Measurements from ENCODE around the gene DIP2C.

The DIP2C gene

DNA sequence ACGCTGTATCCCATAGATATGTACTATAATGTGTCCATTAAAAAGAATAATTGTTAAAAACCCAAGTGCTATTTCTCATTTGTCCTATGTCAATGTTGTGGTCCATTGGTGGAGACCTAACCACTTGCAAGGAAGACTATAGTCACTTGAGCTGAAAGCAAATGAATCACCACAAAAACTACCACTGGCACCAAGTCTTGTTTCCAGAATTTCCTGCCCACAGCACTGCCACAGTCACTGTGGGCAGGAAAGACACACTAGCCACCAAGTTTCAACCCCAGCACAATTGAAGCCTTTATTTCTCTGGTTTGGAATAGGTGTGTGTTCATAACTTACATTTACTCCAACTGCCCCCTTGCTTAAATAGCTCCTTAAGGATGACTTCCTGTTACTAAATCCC, 12.4 kb downstream of the DIP2C start:
- no peak for DNase-seq

- DNase-seq, result no peak
Measured at GRCh38 chr10:676178-676577, 13.3 kb downstream of the DIP2C start.

DNA sequence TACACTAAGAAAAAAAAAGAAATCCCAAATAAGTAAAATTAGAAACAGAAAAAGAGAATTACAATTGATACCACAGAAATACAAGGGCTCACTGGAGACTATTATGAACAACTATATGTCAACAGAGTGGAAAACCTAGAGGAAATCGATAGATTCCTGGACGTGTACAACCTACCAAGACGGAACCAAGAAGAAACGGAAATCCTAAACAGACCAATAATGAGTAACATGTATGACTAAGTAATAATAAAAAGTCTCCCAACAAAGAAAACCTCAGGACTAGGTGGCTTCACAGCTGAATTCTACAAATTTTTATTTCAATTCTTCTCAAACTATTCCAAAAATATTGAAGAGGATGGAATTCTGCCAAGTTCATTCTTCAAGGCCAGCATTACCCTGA, 13.9 kb downstream of the DIP2C start:
- DNase-seq, result no peak

GRCh38 chr10:673492-673891, 16.0 kb downstream of the DIP2C start:
- no peak for DNase-seq

- no peak for DNase-seq
Measured at GRCh38 chr10:672992-673391, 16.5 kb downstream of the DIP2C start.

- no peak for DNase-seq
Measured at GRCh38 chr10:672203-672602, 17.3 kb downstream of the DIP2C start.

DNA sequence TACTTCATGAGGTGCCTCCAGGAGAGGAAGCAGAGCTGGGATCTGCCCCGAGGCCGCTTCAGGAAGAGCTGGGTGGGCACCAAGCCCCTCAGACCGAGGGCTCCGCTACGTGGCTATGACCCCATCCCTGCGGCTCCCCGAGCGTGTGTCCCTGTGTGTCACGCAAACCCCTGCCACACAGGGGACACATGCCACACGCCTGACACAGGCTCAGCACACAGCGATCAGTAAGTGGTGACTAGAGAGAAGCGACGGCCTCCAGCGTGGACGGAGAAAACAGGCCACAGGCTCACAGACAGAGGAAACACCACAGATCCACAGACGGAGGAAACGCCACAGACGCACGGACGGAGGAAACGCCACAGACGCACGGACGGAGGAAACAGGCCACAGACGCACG, 18.5 kb downstream of the DIP2C start:
- no peak for DNase-seq

DNA sequence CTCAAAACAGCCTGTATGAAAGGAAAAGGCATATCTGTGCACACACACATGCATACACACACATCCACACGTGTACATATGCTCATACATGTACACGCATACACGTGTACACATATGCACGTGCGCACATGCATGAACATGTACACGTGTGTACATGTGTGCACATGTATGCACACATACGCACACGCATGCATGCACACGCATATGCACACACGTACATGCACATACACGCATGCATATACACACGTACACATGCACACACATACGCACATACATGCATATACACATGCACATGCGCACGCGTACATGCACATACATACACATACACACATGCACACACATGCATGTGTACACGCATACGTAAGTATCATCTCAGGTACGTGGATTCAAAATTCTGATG, 19.4 kb downstream of the DIP2C start:
- DNase-seq, result no peak

DNA sequence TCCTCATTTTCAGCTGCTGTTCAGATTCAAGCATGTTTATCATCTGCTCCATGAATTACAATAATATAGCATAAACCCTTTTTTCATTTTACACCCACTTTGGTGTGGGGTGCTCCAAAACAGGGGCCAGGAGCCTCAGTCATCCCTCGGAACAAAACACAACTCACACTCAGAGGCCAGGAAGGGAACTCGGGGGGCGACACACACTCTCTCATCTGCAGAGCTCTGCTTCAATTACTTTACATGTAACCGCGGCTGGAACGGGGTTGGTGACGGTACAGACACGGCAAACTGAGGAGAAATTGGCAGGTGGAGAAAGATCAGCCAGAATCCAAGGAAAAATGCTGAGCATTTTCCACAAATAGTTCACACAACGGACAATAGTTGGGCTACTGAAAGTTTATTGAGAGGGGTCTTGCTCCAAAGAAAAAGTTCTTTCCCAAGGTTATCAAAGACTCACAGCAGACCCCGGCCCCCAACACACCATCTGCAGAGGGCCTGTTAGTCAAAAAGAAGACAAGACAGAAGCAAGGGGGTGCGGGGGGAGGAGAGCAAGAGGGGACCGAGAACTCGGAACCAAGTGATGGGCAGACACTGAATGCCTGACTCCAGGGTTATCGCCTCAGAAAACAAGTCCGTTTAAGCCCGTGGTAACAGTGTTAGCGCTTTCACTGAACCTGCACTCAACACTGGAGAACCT, 20.5 kb downstream of the DIP2C start:
- no peak for DNase-seq

DNA sequence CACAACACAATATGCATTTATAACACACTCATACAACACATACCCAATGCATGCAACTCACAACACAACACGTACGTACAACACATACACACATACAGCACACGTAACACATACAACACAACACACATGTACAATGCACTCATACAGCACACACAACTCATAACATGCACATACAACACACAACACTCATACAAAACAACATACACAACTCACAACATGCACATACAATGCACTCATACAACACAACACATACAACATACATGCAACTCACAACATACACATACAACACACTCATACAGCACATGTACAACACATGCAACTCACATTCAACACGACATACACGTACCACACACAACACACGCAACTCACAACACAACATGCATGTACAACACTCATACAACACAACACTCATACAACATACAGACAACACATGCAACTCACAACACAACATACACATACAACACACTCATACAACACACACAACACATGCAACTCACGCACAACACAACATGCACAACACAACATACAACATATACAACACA, 21.8 kb downstream of the DIP2C start:
- no peak for DNase-seq

GRCh38 chr10:667096-667495, 22.4 kb downstream of the DIP2C start:
- DNase-seq, result no peak

DNA sequence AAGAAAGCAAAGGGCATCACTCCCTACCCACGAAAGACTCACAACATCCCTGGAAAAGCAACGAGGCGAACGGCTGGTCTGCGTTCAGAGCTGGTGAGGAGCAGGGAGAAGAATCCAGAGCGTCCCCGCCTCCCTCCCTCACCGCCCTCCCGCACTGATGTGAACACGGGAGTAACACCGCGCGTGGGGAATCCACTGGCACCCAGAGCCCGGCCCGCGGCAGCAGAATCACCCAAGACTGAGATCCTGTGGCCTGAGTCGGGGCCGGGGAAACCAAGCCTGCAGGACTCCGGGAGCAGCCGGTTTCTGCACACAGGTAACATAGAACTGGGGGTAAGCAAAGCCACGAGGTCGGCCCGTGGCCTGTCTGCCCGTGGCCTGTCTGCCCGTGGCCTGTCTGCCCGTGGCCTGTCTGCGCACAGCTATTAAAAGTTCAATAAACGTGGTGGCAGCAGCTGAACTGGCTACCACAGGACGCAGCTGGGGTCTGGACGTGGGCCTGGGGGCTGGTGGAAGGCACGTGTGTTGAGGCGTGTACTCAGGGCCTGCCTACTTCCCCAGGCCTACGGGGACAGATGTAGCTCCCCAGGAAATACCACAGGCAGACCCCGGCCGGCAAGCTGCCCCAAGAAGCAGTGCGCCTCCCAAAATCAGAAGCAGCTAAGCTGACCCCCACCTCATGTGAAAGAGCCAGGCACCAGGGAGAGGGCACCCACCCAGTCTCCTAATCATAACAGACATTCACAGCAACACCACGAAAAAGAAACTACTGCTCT, 23.0 kb downstream of the DIP2C start:
- no peak for DNase-seq

- DNase-seq, result no peak
Measured at GRCh38 chr10:665579-666091, 23.8 kb downstream of the DIP2C start.

- no peak for DNase-seq
Measured at GRCh38 chr10:664893-665292, 24.6 kb downstream of the DIP2C start.

DNA sequence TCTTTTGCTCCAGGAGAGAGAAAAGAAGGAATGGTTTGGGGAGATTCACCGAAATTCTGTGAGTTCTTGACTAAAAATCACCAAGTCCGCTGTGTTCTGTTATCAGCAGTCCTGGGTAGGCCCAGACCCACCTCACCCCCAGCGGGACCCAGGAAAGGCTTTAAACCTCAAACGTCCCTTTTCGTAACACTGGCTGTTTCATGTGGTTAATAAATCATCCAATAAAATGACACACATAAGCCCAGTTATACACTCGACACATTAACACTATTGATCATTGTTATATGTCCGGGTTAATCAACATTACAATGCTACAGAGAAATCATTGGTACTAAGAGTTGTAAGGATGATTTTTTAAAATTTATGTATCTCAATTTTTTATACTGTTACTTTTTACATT, 25.2 kb downstream of the DIP2C start:
- DNase-seq, result no peak

DNA sequence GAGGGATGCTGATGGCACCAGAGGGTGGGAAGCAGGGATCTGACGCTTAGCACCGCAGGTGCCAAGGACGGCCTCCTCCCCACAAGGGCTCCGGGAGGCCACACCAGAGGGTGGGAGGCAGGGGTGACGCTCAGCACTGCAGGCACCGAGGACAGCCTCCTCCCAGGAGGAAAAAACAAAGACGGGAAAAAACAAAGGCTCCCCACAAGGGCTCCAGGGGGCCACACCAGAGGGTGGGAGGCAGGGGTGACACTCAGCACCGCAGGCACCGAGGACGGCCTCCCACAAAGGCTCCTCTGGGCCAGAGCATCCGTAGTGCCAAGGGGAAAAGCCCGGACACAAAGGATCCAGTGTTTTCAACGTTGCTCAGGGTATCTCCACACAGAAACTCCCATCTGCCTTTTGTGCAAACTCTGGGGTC, 25.6 kb downstream of the DIP2C start:
- no peak for DNase-seq

- no peak for DNase-seq
Measured at GRCh38 chr10:663466-663751, 26.1 kb downstream of the DIP2C start.

DNA sequence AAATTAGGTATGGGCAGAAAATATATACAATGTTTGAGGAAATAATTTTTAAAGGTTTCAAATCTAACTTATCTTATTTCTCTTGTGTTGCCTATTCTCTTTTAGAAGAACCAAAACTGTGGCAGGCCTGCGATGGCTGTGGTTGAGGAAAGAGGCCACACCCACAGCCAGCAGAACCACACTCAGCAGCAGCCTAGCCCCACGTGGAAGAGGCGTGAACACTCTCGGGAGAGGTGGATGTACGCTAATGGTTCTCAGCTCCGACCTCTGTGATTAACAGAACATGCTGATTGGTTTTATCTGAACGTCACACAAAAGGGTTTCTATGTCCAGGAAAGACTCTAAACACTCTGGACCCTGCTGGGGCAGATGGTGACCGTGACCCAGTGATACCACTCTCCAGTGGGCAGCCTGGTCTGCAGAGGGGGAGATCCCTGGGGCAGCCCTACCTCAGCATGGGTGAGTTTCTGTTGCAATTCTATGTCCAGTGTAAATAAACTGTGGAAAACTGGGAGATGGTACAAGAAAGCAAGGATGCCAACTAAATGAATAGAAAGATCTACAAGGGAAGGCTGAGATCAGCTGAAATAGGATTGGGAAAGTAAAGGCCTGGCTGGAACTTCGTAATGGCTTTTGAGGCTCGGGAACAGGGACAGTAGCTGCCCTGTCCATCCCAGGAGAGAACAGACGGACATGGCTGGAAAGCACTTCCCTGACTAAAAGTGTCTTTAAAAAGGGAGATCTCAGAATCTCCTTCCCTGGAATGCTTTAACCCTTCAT, 26.6 kb downstream of the DIP2C start:
- no peak for DNase-seq

- no peak for DNase-seq
Measured at GRCh38 chr10:662223-662605, 27.3 kb downstream of the DIP2C start.

GRCh38 chr10:661597-662222, 27.8 kb downstream of the DIP2C start:
- DNase-seq, result no peak

- no peak for DNase-seq
Measured at GRCh38 chr10:660970-661596, 28.4 kb downstream of the DIP2C start.

- no peak for DNase-seq
Measured at GRCh38 chr10:660413-660969, 29.0 kb downstream of the DIP2C start.
